ENCODE measurements around the gene MEGF6.

MEGF6 gene

DNA sequence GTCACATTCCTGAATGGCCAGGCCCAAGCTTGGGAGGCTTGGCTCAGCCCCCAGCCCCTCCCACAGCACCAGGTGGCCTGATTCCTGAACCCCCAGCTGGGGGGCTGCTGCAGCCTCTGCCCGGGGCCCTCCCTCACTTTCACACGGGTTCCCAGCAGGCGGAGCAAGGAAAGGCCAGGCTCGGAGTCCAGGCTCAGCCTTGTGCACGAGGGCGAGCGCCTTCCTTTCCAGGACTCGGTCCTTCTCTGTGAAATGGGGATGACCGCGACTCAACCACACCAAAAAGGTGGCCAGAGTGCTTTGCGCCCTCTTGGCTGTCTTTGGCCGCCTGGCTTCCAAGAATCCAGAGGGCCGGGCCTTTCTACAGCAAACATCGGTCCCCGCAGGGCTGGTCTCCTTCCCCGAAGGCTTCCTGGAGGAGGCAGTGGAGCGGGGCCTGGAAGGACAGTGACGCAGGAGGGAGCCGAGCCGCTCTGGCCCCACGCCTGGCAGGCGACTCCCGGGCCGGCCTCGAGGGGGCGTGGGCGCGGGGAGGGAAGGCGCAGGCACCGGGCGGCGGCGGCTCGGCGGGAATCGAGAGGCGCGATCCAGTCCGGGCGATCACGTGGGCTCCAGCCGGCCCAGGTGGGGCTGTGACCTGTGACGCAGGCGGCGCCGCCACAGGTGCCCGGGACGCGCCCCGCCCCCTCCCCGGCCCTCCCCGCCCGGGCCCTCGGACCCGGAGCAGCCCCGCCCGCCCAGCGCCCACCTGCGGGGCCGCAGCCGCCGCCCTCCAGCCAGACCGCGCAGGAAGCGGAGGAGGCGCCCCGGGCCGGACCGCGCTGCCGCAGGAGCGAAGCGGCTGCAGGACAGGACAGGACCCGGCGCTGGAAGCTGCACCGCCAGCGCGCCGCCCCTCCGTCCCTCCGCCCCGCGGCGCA is 157.2 kb downstream of the MEGF6 start, which contains the start of gene ARHGEF16:
ARHGEF16 (plus strand) TSS at position 775 of the 920 bp plus-strand sequence. CDS start 8,420 bp downstream, outside the sequence.
- ATAC-seq = peak; percentile 19
- no peak for DNase-seq (ENCODE audit: low spot score in 2 of 2)
- no peaks in the 10 kb centered on the region for H3K36me3 Mint-ChIP-seq

DNA sequence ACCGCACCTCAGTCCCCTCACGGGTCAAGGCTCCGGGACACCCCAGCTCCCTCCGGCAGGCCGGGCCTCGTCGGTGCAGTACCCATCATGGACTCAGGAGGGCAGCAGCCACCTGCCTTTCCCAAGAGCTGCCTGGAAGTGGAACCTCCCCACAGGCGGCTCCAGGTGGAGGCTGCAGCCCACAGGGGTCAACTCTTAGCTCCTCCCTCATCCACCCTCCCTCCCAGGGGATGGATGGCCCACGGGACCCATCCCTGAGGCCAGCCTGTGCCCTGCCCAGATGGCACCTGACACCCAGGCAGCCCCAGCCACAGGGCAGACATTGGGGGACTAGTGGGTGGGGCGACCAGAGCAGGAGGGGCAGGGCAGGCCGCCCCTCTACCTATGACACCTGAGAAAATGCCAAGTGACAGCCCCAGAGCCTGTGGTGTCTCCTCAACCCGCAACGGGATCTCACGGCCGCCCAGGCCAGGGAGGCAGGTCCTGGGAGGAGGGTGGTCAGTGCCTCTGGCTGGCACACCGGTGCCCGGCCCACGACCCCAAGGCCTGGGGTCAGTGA is 158.0 kb downstream of the MEGF6 start:
- Mint-ChIP-seq H3K9me3 (no peaks in the 10 kb centered on the region), H3K36me3 (no peaks in the 10 kb centered on the region), H3K27ac (no peak overlapping the region), H3K4me3 (peak overlapping the region; percentile 36), H3K4me1 (no peaks in the 10 kb centered on the region)
- ATAC-seq (peak; percentile 74), DNase-seq (ENCODE audit: low spot score in 2 of 2) (peak; percentile 67 to 90)

More for the DNA sequence above, 157.2 kb downstream of the MEGF6 start, which contains the start of gene ARHGEF16:
- H3K9me3 Mint-ChIP-seq = no peaks in the 10 kb centered on the region
- peak within 1 kb of the TSS; percentile 56 for H3K4me3 Mint-ChIP-seq
- no peak within 1 kb of the TSS for H3K27ac Mint-ChIP-seq
- no peaks in the 10 kb centered on the region for H3K4me1 Mint-ChIP-seq

DNA sequence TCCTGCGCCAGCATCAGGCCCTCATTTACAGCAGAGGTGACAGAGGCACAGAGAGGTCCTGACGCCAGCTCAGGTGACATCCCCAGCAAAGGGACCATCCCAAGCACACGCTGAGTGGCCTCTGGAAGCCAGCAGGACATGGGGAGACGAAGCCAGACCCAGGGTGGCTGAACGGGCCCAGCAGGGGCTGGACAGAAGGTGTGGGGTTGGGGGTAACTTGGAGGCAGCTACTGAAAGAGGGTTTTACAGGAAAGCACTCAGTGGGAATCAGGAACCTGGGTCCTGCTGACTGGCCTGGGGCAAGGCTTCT is 158.5 kb downstream of the MEGF6 start:
- Mint-ChIP-seq H3K27ac (no peak overlapping the region), H3K9me3 (peaks cover 4% of the 10 kb centered on the region), H3K36me3 (no peaks in the 10 kb centered on the region), H3K4me1 (no peaks in the 10 kb centered on the region), H3K4me3 (peak overlapping the region; percentile 36)
- no peak for ATAC-seq
- DNase-seq (ENCODE audit: low spot score in 2 of 2) = no peak

DNA sequence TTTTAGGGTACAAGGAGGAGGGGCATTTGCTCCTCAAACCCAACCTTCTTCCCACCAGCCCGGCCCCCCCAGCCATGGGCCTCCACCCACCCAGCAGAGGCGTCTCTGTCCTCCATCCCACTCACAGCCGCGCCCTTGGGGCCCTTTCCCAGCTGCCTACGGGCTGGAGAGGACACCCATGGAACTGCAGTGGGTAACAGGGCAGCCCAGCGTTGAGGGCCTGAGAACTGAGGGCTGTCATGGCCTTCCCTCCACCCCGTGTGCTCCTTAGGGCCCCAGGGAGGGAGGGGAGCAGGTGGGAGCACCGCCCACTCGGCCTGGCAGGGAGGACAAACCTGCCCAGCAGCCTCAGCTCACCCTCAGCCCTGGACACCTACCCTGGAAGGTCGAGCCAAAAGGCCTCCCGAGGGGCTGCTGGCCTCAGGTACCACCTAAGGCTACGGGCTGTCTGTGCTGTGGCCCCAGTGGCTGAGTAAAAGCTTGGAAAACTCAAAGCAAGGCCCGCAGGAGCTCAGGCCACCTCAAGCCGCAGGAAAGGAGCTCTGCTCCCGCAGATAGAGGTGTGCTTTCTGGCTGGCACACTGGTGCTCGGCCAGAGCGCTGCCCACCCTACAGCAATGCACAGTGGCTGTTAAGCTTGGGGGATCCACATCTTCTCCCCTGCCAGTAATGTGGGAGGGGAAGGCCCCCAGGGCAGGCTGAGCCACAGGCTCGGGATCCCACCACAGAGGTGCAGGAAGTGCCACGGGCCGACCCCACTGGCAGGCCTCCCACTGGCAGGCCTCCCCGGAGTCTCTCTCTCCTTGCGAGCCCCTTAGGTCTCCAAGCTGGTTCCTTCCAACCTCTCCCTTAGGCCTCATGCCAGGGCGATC is 159.1 kb downstream of the MEGF6 start:
- no peak for DNase-seq (ENCODE audit: low spot score in 2 of 2)
- Mint-ChIP-seq H3K27ac (no peak overlapping the region), H3K4me3 (no peak overlapping the region), H3K36me3 (no peaks in the 10 kb centered on the region), H3K4me1 (no peaks in the 10 kb centered on the region), H3K9me3 (peaks cover 4% of the 10 kb centered on the region)
- ATAC-seq = no peak

GRCh38 chr1:3450983-3451382 is 160.3 kb downstream of the MEGF6 start:
- Mint-ChIP-seq H3K36me3 (no peaks in the 10 kb centered on the region), H3K4me1 (no peaks in the 10 kb centered on the region), H3K9me3 (peaks cover 4% of the 10 kb centered on the region), H3K4me3 (no peak overlapping the region), H3K27ac (no peak overlapping the region)
- ATAC-seq = no peak
- no peak for DNase-seq (ENCODE audit: low spot score in 2 of 2)

DNA sequence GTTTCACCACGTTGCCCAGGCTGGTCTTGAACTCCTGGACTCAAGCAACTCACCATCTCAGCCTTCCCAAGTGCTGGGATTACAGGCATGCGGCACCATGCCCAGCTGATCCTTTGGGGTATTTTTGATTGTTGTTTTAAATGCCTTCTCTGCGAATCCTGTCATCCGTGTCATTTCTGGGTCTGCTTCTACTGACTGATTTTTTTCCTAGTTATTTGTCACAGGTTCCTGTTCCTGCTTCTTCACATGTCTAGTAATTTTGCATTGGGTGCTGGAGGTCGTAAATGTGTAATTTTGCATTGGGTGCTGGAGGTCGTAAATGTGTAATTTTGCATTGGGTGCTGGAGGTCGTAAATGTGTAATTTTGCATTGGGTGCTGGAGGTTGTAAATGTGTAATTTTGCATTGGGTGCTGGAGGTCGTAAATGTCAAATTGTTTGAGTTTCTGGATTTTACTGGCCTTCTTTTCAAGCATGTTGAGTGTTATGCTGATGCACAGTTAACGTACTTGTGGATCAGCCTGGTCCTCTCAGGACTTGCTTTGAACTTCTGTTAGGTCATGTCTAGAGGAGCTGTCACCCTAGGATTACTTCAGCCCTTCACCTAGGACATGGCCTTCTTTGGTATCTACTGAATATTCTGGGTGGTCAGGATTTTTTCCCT is 161.0 kb downstream of the MEGF6 start:
- DNase-seq (ENCODE audit: low spot score in 2 of 2) (no peak), ATAC-seq (no peak)
- no peaks in the 10 kb centered on the region for H3K36me3 Mint-ChIP-seq
- H3K4me1 Mint-ChIP-seq = no peaks in the 10 kb centered on the region
- no peak overlapping the region for H3K27ac Mint-ChIP-seq
- no peak overlapping the region for H3K4me3 Mint-ChIP-seq
- H3K9me3 Mint-ChIP-seq = peaks cover 4% of the 10 kb centered on the region

DNA sequence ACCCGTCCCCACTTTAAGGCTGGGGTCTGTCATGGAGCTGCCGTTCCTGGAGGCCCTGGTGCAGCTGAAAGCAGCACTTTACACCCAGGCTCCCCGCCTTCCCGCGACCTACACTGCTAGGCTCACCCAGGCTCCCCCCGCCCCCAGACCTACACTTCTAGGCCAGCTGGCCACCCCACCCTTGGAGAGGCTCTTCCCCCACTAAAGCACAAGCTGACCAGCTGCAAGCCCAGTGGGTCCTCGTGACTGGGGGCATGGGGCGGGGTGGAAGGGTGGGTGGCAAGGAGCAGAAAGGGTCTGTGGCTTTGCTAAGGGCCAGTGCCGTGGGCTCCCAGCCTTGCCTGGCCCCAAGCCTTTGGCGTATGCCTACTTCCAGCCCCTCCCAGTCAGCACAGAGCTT is 166.6 kb downstream of the MEGF6 start:
- H3K4me1 Mint-ChIP-seq = no peaks in the 10 kb centered on the region
- ATAC-seq (no peak), DNase-seq (ENCODE audit: low spot score in 2 of 2) (no peak)
- H3K9me3 Mint-ChIP-seq = peaks cover 4% of the 10 kb centered on the region
- no peaks in the 10 kb centered on the region for H3K36me3 Mint-ChIP-seq
- no peak overlapping the region for H3K27ac Mint-ChIP-seq
- H3K4me3 Mint-ChIP-seq = no peak overlapping the region

DNA sequence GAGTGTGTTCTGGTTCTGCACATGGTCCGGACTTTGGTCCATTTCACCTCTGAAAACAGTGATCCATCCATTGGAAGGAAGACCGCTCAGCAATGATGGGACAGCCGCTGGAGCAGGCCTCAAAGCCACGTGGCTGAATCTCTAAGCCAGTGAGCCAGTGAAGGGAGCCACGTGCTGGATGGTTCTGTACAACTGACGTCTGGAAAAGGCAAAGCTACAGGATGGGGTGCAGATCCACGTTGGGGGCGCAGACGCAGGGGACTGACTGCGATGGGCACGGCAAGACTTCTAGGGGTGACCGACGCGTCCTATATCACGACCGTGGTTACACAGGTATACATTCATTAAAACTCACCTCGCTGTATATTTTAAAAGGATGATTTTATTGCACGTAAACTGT is 167.0 kb downstream of the MEGF6 start:
- Mint-ChIP-seq H3K9me3 (peaks cover 4% of the 10 kb centered on the region), H3K36me3 (no peaks in the 10 kb centered on the region), H3K4me3 (no peak overlapping the region), H3K27ac (no peak overlapping the region), H3K4me1 (no peaks in the 10 kb centered on the region)
- no peak for ATAC-seq
- no peak for DNase-seq (ENCODE audit: low spot score in 2 of 2)

GRCh38 chr1:3443807-3444206 is 167.5 kb downstream of the MEGF6 start:
- Mint-ChIP-seq H3K36me3 (no peaks in the 10 kb centered on the region), H3K4me1 (no peaks in the 10 kb centered on the region), H3K9me3 (peaks cover 4% of the 10 kb centered on the region), H3K27ac (no peak overlapping the region), H3K4me3 (no peak overlapping the region)
- no peak for DNase-seq (ENCODE audit: low spot score in 2 of 2)
- no peak for ATAC-seq

GRCh38 chr1:3442901-3443300 is 168.4 kb downstream of the MEGF6 start:
- no peak for ATAC-seq
- no peaks in the 10 kb centered on the region for H3K36me3 Mint-ChIP-seq
- peaks cover under 1% of the 10 kb centered on the region for H3K9me3 Mint-ChIP-seq
- no peak for DNase-seq (ENCODE audit: low spot score in 2 of 2)
- no peak overlapping the region for H3K4me3 Mint-ChIP-seq
- no peak overlapping the region for H3K27ac Mint-ChIP-seq
- H3K4me1 Mint-ChIP-seq = no peaks in the 10 kb centered on the region

- no peak overlapping the region for H3K4me3 Mint-ChIP-seq
These were observed 169.0 kb downstream of the MEGF6 start for GRCh38 chr1:3442331-3442730.

GRCh38 chr1:3441880-3442279 is 169.4 kb downstream of the MEGF6 start:
- Mint-ChIP-seq H3K9me3 (no peaks in the 10 kb centered on the region), H3K36me3 (no peaks in the 10 kb centered on the region), H3K4me3 (no peak overlapping the region), H3K27ac (no peak overlapping the region), H3K4me1 (no peaks in the 10 kb centered on the region)
- no peak for DNase-seq (ENCODE audit: low spot score in 2 of 2)
- no peak for ATAC-seq

More at GRCh38 chr1:3442331-3442730, 169.0 kb downstream of the MEGF6 start:
- no peak overlapping the region for H3K27ac Mint-ChIP-seq
- no peaks in the 10 kb centered on the region for H3K36me3 Mint-ChIP-seq
- no peaks in the 10 kb centered on the region for H3K9me3 Mint-ChIP-seq
- DNase-seq (ENCODE audit: low spot score in 2 of 2) (no peak), ATAC-seq (no peak)
- no peaks in the 10 kb centered on the region for H3K4me1 Mint-ChIP-seq

DNA sequence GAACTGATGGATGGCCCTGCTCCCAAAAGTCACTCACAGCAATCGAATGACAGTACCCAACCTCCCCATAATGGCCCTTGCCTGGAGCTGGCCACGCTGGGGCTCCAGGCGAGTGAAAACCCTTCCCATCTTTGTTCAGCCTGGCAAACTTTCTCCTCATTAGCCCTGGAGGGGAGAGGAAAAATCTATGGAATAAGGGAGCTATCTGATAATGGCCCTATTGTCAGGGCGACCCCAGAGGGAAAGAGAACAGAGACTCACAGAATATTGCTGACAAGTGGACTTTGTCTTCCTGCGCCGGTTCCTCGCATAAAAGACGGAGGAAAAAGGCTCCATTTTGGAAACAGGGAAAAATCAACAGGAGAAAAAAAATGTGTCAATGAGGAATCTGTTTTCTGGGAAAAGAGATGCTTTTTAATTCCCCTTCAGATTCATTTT is 169.9 kb downstream of the MEGF6 start:
- ATAC-seq (no peak), DNase-seq (ENCODE audit: low spot score in 2 of 2) (no peak)
- H3K9me3 Mint-ChIP-seq = no peaks in the 10 kb centered on the region
- no peaks in the 10 kb centered on the region for H3K4me1 Mint-ChIP-seq
- no peaks in the 10 kb centered on the region for H3K36me3 Mint-ChIP-seq
- H3K4me3 Mint-ChIP-seq = no peak overlapping the region
- H3K27ac Mint-ChIP-seq = no peak overlapping the region

DNA sequence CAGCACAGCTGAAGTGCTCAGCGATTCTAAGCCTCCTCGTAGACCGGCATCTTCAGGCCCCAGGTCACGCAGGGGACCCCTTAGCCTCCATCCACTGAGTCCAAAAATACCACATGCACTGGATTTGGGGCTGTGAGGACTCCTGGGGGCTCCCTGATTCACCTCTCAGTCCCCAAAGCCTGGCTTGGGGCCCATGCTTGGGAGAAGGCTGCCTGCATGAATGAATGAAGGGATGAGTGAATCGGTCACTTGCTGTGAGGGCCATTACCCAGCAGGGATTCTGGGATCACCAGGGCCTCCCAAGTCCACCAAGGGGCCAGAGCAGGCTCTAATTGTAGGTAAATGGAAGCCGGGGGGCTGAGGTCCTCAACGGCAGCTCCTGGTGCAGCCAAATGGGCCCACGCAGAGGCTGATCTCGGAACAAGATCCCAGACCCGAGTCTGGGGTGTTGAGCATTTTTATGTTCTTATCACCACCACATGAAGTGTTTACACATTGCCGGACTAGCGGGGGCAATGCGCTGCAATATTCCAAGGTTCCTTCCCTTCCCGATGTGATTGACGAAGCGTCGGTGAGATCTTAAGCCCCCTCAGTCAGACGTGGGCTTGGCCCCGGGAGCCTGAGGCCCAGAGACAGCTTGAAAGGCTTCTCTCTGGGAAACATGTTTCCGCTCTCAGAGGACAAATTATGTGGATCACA is 170.4 kb downstream of the MEGF6 start:
- no peak for ATAC-seq
- no peak for DNase-seq (ENCODE audit: low spot score in 2 of 2)
- Mint-ChIP-seq H3K36me3 (no peaks in the 10 kb centered on the region), H3K4me3 (no peak overlapping the region), H3K9me3 (no peaks in the 10 kb centered on the region), H3K4me1 (no peaks in the 10 kb centered on the region), H3K27ac (no peak overlapping the region)

All from stimulated activated effector memory CD8-positive, alpha-beta T cell treated with anti-CD3 and anti-CD28 coated beads, Interleukin-12 subunit alpha, Interleukin-12 subunit beta, amount 100 ng/mL, for 72 hours (primary cell).